A673 (cell line): ENCODE results near the gene SEPSECS.

Experiments
- CTCF ChIP-seq: fragments of 300-800, 200-600 bp; sonication (generic); conservative IDR thresholded peaks from 2 replicates; pipeline ENCODE4 v1.5.1; 2017; ENCODE audit warnings: low read depth, mild to moderate bottlenecking, antibody characterized with exemption, low read length, moderate library complexity, mixed read lengths
- EZH2 ChIP-seq: fragments of 200-600 bp; sonication (generic); IDR thresholded peaks from 2 replicates; pipeline ENCODE4 v1.6.1; 2017; ENCODE audit warnings: borderline replicate concordance, low read depth, mild to moderate bottlenecking, mixed read lengths, antibody characterized with exemption, low read length; ENCODE audit not compliant: poor library complexity, severe bottlenecking

DNA sequence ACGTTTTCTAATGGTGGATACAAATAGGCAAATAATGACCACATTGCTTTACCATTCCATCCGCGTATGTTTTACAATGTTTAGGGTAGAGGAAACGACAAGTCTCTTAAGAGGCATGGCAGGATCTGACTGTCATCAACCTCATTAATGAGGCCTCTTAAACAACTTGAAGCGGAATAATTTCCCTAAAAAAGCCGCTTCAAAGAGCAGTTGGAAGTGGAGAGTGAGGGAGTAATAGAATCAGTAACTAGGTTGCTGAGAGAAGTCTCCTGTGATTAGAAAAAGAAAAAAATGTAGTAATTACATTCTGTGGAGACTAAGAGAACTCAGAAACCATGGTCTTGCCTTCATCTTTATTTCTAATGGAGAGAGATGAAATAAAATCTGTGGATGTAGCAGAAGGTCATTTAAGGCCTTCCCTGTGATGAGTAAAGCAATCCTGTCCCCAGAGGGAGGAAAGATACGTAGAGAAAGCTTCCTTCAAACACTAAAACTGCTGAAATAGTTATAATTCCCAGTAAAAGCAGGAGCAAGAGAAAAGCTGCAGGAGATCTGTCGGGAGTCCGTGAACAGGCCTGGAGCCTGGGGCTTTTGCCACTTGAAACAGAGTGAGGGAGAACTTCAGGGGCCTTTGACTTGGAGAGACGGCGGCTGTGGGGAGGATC lies 11.1 kb upstream of the SEPSECS start:
- TF ChIP-seq CTCF (no peak), EZH2 (no peak)
